ENCODE measurements around the gene PRAMEF12.

DNA sequence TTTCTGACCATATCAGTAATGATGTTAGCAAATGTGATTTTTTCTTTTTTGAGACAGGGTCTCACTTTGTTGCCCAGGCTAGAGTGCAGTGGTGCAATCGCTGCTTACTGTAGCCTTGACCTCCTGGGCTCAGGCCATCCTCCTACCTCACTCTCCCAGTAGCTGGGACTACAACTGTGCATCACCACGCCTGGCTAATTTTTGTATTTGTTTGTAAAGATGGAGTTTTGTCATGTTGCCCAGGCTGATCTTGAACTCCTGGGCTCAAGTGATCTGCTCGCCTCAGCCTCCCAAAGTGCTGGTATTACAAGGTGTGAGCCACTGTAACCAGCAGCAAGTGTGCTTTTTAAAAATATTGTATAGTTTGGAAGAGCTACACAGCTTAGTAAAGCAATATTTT, 31.6 kb upstream of the PRAMEF12 start:
- TF ChIP-seq, protein P1, sequence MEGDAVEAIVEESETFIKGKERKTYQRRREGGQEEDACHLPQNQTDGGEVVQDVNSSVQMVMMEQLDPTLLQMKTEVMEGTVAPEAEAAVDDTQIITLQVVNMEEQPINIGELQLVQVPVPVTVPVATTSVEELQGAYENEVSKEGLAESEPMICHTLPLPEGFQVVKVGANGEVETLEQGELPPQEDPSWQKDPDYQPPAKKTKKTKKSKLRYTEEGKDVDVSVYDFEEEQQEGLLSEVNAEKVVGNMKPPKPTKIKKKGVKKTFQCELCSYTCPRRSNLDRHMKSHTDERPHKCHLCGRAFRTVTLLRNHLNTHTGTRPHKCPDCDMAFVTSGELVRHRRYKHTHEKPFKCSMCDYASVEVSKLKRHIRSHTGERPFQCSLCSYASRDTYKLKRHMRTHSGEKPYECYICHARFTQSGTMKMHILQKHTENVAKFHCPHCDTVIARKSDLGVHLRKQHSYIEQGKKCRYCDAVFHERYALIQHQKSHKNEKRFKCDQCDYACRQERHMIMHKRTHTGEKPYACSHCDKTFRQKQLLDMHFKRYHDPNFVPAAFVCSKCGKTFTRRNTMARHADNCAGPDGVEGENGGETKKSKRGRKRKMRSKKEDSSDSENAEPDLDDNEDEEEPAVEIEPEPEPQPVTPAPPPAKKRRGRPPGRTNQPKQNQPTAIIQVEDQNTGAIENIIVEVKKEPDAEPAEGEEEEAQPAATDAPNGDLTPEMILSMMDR (IDR thresholded peaks at IDR 0.05 in 2 of 3, conservative IDR thresholded peaks at IDR 0.05 in 1 of 3; ENCODE audit: control insufficient read depth in 2 of 3, extremely low read depth in 1 of 3, insufficient read depth in 1 of 3, low read depth in 3 of 3, low read length in 3 of 3): no peak
- TF ChIP-seq, protein P2, sequence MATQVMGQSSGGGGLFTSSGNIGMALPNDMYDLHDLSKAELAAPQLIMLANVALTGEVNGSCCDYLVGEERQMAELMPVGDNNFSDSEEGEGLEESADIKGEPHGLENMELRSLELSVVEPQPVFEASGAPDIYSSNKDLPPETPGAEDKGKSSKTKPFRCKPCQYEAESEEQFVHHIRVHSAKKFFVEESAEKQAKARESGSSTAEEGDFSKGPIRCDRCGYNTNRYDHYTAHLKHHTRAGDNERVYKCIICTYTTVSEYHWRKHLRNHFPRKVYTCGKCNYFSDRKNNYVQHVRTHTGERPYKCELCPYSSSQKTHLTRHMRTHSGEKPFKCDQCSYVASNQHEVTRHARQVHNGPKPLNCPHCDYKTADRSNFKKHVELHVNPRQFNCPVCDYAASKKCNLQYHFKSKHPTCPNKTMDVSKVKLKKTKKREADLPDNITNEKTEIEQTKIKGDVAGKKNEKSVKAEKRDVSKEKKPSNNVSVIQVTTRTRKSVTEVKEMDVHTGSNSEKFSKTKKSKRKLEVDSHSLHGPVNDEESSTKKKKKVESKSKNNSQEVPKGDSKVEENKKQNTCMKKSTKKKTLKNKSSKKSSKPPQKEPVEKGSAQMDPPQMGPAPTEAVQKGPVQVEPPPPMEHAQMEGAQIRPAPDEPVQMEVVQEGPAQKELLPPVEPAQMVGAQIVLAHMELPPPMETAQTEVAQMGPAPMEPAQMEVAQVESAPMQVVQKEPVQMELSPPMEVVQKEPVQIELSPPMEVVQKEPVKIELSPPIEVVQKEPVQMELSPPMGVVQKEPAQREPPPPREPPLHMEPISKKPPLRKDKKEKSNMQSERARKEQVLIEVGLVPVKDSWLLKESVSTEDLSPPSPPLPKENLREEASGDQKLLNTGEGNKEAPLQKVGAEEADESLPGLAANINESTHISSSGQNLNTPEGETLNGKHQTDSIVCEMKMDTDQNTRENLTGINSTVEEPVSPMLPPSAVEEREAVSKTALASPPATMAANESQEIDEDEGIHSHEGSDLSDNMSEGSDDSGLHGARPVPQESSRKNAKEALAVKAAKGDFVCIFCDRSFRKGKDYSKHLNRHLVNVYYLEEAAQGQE (IDR thresholded peaks at IDR 0.05; ENCODE audit: low read depth, low read length): no peak
- TF ChIP-seq BRCA1 (IDR thresholded peaks at IDR 0.05; ENCODE audit: low read depth, low read length) (no peak), MXI1 (IDR thresholded peaks at IDR 0.05; ENCODE audit: low read depth, low read length) (no peak), SUPT20H (IDR thresholded peaks at IDR 0.05; ENCODE audit: borderline replicate concordance, control insufficient read depth, low read depth, low read length) (no peak), RAD51 (IDR thresholded peaks at IDR 0.05) (no peak), NR2C2 (IDR thresholded peaks at IDR 0.05; ENCODE audit: borderline replicate concordance, control insufficient read depth, insufficient read length, low read depth) (no peak), ZNF274 (IDR thresholded peaks at IDR 0.05; ENCODE audit: insufficient read depth, insufficient read length) (no peak), IKZF1 (conservative IDR thresholded peaks at IDR 0.05) (no peak), GABPA (IDR thresholded peaks at IDR 0.05; ENCODE audit: low read depth) (no peak), POLR2A (IDR thresholded peaks at IDR 0.05; ENCODE audit: low read depth, low read length) (no peak), RB1 (IDR thresholded peaks at IDR 0.05; ENCODE audit: borderline replicate concordance) (no peak)
- TF ChIP-seq, protein P3, sequence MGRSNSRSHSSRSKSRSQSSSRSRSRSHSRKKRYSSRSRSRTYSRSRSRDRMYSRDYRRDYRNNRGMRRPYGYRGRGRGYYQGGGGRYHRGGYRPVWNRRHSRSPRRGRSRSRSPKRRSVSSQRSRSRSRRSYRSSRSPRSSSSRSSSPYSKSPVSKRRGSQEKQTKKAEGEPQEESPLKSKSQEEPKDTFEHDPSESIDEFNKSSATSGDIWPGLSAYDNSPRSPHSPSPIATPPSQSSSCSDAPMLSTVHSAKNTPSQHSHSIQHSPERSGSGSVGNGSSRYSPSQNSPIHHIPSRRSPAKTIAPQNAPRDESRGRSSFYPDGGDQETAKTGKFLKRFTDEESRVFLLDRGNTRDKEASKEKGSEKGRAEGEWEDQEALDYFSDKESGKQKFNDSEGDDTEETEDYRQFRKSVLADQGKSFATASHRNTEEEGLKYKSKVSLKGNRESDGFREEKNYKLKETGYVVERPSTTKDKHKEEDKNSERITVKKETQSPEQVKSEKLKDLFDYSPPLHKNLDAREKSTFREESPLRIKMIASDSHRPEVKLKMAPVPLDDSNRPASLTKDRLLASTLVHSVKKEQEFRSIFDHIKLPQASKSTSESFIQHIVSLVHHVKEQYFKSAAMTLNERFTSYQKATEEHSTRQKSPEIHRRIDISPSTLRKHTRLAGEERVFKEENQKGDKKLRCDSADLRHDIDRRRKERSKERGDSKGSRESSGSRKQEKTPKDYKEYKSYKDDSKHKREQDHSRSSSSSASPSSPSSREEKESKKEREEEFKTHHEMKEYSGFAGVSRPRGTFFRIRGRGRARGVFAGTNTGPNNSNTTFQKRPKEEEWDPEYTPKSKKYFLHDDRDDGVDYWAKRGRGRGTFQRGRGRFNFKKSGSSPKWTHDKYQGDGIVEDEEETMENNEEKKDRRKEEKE (IDR thresholded peaks at IDR 0.05): no peak

Measured in GM12878 (cell line).